ENCODE measurements around the gene SGSH. TPM values are rescaled to one million over a fixed set of nuclear protein-coding genes. Genes with fewer than 3 reads are reported as not detected.

Gene SGSH
- total RNA-seq, 1 donor from 2014 or later, result 57.8 TPM

DNA sequence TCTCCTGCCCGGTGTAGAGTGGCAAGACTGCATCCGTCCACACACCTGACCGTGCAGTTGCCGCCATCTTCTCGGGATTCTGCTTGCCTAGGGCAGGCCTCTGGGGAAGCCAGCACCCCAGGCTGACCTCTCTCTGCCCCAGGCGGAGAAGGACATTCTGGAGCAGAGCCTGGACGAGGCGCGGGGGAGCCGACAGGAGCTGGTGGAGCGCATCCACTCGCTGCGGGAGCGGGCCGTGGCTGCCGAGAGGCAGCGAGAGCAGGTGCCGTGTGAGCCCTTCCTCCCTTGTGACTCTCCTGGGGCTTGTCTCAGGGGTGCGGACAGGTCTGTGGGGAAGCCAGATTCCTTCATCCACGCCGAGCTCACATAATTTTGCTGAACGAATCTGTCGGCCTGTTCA is 30.5 kb downstream of the SGSH start:
- no peaks in the 10 kb centered on the region for H3K36me3 ChIP-seq
- ATAC-seq (no peak), DNase-seq (no peak)
- no peaks in the 10 kb centered on the region for H3K27me3 ChIP-seq (ENCODE audit: low read depth)
- H3K4me3 ChIP-seq, result no peak overlapping the region
- TF ChIP-seq, protein P1, sequence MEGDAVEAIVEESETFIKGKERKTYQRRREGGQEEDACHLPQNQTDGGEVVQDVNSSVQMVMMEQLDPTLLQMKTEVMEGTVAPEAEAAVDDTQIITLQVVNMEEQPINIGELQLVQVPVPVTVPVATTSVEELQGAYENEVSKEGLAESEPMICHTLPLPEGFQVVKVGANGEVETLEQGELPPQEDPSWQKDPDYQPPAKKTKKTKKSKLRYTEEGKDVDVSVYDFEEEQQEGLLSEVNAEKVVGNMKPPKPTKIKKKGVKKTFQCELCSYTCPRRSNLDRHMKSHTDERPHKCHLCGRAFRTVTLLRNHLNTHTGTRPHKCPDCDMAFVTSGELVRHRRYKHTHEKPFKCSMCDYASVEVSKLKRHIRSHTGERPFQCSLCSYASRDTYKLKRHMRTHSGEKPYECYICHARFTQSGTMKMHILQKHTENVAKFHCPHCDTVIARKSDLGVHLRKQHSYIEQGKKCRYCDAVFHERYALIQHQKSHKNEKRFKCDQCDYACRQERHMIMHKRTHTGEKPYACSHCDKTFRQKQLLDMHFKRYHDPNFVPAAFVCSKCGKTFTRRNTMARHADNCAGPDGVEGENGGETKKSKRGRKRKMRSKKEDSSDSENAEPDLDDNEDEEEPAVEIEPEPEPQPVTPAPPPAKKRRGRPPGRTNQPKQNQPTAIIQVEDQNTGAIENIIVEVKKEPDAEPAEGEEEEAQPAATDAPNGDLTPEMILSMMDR (IDR thresholded peaks at IDR 0.05), result no peak
- intact Hi-C loops (cut with DNase I), result no loop called here
- H3K4me1 ChIP-seq, result peaks cover 16% of the 10 kb centered on the region
- no peak overlapping the region for H3K27ac ChIP-seq
- H3K9me3 ChIP-seq, result no peaks in the 10 kb centered on the region

DNA sequence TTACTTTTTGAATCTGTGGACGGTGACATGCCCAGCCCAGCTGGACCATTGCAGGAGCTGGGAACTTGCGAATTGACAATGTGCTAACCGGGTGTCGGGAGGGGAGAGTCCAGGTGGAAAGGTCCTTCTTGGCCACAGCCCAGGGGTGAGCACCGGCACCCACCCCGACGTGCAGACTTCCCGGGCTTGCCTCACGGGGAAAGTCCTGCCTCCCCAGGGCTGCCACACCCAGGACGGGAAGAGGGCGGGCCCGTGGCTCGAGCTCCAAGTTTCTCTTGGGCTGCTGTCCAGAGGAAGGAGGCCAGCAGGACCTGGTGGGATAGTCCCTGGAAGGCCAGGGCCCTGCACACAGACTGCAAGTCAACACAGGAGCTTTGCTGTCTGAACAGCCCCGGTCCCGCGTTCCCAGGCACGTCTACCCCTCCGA is 32.6 kb downstream of the SGSH start:
- no peaks in the 10 kb centered on the region for H3K27me3 ChIP-seq (ENCODE audit: low read depth)
- ATAC-seq, result peak; percentile 81 to 82
- H3K4me1 ChIP-seq, result peaks cover 16% of the 10 kb centered on the region
- TF ChIP-seq, protein P1 (IDR thresholded peaks at IDR 0.05), result no peak
- peak; percentile 65 for DNase-seq
- peak overlapping the region; percentile 40 for H3K4me3 ChIP-seq
- peak overlapping the region; percentile 53 for H3K27ac ChIP-seq
- no peaks in the 10 kb centered on the region for H3K9me3 ChIP-seq
- intact Hi-C loops (cut with DNase I), result no loop called here
- H3K36me3 ChIP-seq, result no peaks in the 10 kb centered on the region

DNA sequence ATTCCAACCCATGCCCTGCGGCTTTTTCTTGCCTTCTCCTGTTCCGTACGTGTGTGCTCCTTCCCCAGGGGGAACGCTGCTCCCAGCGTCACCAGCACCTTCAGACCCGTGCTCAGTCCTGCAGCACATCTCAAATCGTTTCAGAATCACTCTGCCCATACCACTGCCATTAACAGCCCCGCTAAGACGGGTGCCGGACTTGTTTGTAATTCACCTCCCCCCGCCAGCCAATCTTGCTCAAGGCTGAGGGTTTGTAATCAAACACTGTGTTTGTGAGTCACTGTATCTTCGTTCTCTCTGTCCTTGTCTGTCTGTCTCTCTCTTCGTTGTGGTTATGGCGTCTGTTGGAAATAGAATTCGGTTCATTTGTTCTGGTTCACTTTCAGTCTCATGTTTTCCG is 33.0 kb downstream of the SGSH start:
- Histone ChIP-seq H3K4me1 (peaks cover 16% of the 10 kb centered on the region), H3K27ac (peak overlapping the region; percentile 53), H3K9me3 (no peaks in the 10 kb centered on the region), H3K36me3 (no peaks in the 10 kb centered on the region), H3K27me3 (ENCODE audit: low read depth) (no peaks in the 10 kb centered on the region), H3K4me3 (peak overlapping the region; percentile 40)
- TF ChIP-seq, protein P1 (IDR thresholded peaks at IDR 0.05), result no peak
- ATAC-seq (no peak), DNase-seq (no peak)
- intact Hi-C loops (cut with DNase I), result no loop called here

DNA sequence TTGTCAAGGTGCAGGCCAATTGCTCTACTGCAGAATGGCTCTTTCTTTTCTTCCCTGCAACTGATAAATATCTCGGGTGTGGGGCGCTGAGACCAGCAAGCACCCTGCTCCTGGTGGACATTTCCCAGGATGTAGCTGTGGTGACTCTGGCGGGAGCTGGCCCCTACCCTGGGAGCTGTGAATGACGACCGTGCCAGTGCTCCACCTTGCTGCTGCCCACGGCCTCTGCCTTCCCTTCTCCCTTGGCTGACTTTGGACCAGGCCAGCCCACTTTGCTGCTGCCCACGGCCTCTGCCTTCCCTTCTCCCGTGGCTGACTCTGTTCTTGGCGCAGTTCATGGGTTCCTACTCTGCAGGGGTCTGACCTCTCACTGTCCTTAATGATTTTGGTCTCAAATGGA is 34.2 kb downstream of the SGSH start:
- intact Hi-C loops (cut with DNase I), result no loop called here
- Histone ChIP-seq H3K4me3 (no peak overlapping the region), H3K27ac (no peak overlapping the region), H3K4me1 (peaks cover 10% of the 10 kb centered on the region), H3K9me3 (no peaks in the 10 kb centered on the region), H3K27me3 (ENCODE audit: low read depth) (no peaks in the 10 kb centered on the region), H3K36me3 (no peaks in the 10 kb centered on the region)
- TF ChIP-seq, protein P1 (IDR thresholded peaks at IDR 0.05), result no peak
- no peak for ATAC-seq
- DNase-seq, result no peak

DNA sequence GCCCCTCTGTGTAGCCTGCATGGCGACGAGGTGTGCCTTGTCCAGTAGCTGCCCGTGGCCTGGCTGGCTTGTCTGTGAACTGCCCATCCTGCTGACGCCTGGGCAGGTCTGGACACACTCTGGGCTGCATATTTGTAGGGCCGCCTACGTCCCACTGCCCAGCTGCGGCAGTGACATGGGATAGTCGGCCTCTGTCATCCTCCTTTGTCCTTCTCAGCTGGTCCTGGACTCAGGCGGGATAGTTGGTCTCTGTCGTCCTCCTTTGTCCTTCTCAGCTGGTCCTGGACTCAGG is 35.8 kb downstream of the SGSH start:
- peaks cover 10% of the 10 kb centered on the region for H3K4me1 ChIP-seq
- H3K27ac ChIP-seq, result no peak overlapping the region
- H3K4me3 ChIP-seq, result no peak overlapping the region
- H3K36me3 ChIP-seq, result no peaks in the 10 kb centered on the region
- H3K27me3 ChIP-seq (ENCODE audit: low read depth), result no peaks in the 10 kb centered on the region
- intact Hi-C loops (cut with DNase I), result no loop called here
- ATAC-seq (no peak), DNase-seq (no peak)
- H3K9me3 ChIP-seq, result no peaks in the 10 kb centered on the region
- TF ChIP-seq, protein P1 (IDR thresholded peaks at IDR 0.05), result no peak

Data from lower lobe of right lung (tissue), 2 donors.